Glomerular visceral epithelial cell (primary cell): ENCODE data around the gene CLNK.
A peak's percentile ranks its signal among the peaks of the same experiment; 100 is the strongest.

Source experiments
- DNase-seq: peaks from one replicate; pipeline ENCODE4 v3.0.0-alpha.2; 2016; ENCODE audit errors: extremely low spot score

CLNK gene, protein sequence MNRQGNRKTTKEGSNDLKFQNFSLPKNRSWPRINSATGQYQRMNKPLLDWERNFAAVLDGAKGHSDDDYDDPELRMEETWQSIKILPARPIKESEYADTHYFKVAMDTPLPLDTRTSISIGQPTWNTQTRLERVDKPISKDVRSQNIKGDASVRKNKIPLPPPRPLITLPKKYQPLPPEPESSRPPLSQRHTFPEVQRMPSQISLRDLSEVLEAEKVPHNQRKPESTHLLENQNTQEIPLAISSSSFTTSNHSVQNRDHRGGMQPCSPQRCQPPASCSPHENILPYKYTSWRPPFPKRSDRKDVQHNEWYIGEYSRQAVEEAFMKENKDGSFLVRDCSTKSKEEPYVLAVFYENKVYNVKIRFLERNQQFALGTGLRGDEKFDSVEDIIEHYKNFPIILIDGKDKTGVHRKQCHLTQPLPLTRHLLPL

DNA sequence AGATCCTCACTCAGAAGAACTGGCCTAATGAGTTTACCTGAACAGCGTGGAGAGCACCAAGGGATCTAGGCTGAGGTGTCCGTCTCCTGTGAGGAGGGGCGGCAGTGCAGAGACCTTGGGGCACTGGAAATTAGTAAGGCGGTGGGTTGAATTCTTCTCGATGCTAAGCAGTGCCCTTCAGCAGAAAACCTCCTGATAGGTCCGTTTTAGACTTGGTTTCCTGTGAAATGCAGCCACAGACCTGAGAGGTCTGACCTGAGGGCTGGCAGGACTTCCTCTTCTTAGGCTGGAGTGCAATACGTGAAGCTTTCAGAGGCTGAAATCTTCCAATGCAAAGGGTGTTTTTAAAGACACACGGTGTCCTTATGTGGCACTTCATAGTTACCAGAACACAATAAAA lies at the start of gene CLNK:
TSS of gene CLNK (minus strand) at position 138 of the 400 bp plus-strand sequence. CDS start 16,899 bp downstream, outside the sequence.
- no peak for DNase-seq

DNA sequence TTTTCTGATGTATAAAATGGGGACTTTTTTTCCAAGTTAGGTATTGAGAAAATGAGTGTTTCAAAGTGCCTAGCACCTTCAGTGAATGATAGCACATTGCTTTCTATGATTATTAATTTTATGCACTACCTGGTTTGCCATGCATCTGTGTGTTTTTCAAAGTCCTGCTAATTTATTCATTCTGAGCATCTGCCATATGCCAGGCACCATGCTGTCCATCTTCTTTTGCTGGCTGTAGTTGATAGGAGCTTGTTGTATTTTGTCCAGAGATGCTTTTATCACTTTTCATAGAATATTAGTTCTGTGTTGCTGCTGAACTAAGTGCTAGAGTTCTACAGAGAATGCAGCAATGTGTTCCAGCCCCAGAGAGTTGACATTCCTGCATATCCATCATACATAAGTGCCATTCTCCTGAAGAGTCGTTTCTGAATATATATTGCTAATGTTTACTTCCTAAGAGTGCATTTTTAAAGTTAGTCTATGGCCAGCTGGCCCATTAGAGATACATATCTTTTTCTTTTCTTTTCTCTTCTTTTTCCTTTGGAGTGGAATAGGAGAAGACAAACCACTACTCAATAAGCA lies 49.0 kb upstream of the CLNK start:
- DNase-seq, result no peak

- DNase-seq, result no peak
Observed at GRCh38 chr4:10732914-10733415, 48.4 kb upstream of the CLNK start.

DNA sequence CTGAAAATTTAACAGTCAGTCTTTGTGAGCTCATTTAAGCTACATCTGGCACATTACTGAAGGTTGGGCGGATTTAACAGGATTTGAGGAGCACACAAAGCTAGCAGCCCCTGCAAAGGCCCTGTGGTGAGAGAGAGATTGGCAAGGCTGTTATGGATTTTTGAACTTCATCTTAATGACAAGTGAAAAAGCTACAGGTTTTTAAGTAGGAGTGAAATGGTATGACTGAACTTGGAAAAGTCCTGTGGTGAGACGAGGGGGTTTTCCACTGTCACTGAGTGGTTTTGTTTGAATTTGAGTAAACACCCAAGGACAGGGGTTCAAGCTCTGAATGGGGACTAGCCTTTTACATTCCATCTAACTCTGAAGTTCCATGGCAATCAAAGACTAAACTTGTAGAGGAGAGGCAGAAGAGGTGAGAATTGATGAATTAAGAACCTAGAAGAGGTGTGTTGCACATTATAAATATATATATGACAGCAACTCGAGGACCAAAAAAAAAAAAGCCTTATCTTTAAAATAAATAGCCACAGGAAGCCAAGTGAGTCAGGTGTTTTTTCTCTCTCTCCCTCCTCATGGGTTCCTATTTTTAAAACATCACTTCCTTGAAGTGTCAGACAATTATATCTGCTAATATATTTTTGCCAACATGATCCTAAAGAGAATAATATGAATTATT lies 47.8 kb upstream of the CLNK start:
- no peak for DNase-seq

DNA sequence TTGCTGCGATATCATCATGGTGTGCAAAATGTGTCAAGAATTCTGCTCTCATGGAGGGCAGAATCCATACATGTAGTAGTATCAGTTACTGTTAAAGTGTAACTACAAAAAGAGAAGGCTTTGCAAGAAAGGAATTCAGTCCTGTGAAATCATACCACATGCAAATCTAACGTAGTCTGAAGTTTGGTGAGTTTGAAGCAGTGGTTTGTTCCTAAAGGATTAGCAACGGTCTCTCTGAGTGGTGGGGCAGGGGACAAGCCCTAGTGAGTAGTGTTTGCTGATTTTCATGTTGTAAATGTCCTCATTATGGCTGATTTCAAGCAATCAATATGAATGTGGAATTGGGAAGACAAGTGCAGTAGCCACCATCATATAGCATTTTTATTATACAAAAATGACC lies 47.1 kb upstream of the CLNK start:
- no peak for DNase-seq

DNA sequence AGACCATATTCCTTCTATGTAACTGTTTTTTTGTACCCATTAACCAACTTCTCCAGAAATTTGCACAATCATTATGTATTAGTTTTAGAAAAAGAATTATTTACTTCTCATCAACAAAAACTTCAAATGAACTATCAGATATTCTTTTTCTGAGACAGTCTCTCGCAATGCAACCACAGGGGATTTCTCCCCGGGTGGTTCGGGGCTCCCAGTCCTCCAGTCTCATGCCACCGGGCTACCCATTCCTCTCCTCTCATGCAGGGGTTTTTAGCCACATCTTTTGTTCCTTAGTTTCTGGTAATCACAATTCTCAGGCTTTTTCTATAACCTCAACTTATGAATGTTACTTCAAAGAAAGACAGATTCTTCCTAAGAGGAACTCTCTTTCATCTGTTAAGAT lies 46.6 kb upstream of the CLNK start:
- DNase-seq, result no peak

GRCh38 chr4:10730590-10730989 lies 46.0 kb upstream of the CLNK start:
- DNase-seq, result no peak

GRCh38 chr4:10730019-10730418 lies 45.5 kb upstream of the CLNK start:
- DNase-seq, result no peak

DNA sequence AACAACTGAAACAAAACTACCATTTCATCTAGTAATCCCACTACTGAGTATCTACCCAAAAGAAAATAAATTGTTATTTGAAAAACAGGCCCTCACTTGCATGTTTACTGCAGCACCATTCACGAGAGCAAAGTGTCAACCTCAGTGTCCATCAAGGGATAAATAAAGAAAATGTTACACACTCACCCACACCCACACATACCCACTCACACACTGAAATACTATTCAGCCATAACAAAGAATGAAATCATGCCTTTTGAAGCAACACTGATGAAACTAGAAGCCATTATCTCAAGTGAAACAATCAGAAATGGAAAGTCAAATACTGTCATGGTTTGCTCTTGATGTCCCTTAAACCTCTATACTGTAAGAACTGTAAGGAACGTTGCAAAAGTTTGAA lies 44.8 kb upstream of the CLNK start:
- DNase-seq, result no peak

DNA sequence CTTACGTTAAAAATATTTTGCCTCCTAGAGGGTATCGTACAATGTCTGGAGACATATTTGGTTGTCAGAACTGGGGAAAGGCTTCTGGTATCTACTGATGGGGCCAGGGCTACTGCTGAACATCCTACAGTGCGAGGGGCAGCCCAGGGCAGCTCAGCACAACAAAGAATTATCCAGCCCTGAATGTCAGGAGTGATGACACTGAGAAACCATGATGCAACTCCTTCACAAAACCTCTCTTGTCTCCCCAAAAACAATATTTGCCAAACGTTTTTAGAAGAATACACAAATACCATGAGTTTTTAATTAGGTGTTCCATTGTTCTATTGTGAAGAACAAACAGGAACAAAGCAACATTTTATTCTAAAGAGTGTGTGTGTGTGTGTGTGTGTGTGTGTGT lies 43.4 kb upstream of the CLNK start:
- DNase-seq, result no peak

- no peak for DNase-seq
Observed at GRCh38 chr4:10727140-10727880, 42.7 kb upstream of the CLNK start.

GRCh38 chr4:10722957-10723356 lies 38.4 kb upstream of the CLNK start:
- no peak for DNase-seq

DNA sequence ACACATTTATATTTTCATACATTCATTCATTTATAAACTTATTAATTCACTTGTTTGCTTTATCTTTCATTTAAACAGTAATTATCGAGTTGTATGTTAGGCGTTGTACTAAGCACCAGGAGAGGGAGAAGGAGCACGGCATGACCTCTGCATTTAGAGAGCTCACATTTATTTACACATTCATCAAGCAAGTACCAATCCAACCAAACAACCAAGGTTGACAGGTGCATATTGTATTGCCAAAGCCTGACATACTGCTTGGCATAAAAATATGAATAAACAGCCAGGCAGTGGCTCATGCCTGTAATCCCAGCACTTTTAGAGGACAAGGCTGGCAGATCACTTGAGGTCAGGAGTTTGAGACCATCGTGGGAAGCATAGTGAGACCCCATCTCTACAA lies 37.0 kb upstream of the CLNK start:
- DNase-seq, result no peak

DNA sequence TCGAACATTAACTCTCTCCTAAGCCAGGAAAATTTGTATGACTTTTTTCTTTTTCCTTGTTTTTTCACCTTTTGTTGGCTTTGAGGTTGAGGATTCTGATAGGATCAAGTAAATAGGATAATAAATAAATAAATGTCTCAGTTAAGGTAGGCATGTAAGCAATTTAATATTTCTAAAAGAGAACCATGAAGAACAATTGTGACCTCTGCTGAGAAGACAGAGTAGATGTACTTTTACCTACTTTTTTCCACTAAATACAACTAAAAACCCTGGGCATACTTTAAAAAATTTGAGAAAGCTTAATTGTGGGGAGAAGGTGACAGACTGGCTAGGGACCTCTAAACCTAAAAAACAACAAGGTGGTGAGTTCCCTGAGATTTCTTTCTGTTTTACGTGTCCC lies 31.6 kb upstream of the CLNK start:
- DNase-seq, result no peak

GRCh38 chr4:10715696-10716095 lies 31.1 kb upstream of the CLNK start:
- no peak for DNase-seq

- DNase-seq, result no peak
Observed at GRCh38 chr4:10715135-10715534, 30.6 kb upstream of the CLNK start.

- DNase-seq, result no peak
Observed at GRCh38 chr4:10713591-10713990, 29.0 kb upstream of the CLNK start.

DNA sequence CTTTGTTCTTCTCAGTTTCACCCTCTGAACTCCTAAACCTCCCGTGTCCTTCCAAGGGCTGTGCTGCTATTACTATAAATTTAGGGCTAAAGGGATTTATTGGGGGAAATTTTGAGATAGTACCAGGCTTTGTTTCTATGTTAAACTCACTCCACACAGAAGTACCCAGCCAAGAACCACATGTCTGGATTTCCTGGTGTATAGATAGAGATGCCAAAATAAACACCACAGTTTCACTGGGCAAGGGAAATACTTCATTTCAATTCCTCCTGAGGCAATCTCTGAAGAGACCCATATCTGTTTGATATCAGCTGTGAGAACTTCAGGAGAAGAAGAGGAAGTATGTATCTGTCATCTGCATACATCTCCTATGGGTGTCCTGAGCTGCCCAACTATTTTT lies 21.7 kb upstream of the CLNK start:
- DNase-seq, result no peak

- peak; percentile 20 for DNase-seq
Observed at GRCh38 chr4:10704430-10704810, 19.9 kb upstream of the CLNK start.

- DNase-seq, result peak; percentile 10
Observed at GRCh38 chr4:10703766-10704429, 19.3 kb upstream of the CLNK start.

DNA sequence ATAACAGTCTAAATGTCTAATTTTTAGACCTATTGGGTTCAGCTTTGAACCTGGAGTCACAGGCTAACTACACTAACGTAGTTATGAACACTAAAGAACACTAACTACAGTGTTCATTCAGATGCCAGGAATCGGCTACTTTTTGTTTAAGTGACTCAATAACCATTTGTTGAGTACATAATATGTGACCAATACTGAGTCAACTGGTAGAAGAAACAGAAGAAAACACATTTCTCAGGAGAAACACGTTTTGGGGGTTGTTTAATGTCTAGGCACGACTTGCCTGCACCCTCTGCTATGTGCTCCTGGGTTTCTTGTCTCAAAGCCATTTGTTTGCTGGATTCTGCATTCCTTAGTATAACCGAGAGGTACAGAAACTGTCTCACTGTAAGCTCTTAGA lies 18.6 kb upstream of the CLNK start:
- no peak for DNase-seq
